ENCODE data around the gene TOP1. TPM values are rescaled to one million over a fixed set of nuclear protein-coding genes. Genes with fewer than 3 reads are reported as not detected.
"Not testable (repeated sequence)": the region's sequence is repeated elsewhere in the genome, so short reads cannot be mapped to it uniquely, and the experiment has no call there.

Gene TOP1
- 52.3 TPM for polyA plus RNA-seq (2013, experiment 1 of 2; ENCODE audit: insufficient read length)
- 35.0 TPM for polyA plus RNA-seq (2013, experiment 2 of 2; ENCODE audit: insufficient read length)

GRCh38 chr20:41028359-41029149 is at the start of gene TOP1:
TOP1 (plus strand) TSS chr20:41028822; CDS start chr20:41029068, 246 bp downstream.
- peak; percentile 99 for DNase-seq

- no peak for DNase-seq
Measured at GRCh38 chr20:40979247-40979646, 49.4 kb upstream of the TOP1 start.

- DNase-seq, result no peak
Measured at GRCh38 chr20:40980106-40980827, 48.4 kb upstream of the TOP1 start.

- DNase-seq, result no peak
Measured at GRCh38 chr20:40980828-40981310, 47.8 kb upstream of the TOP1 start.

GRCh38 chr20:40982415-40983145 is 46.0 kb upstream of the TOP1 start:
- DNase-seq, result no peak

GRCh38 chr20:40983898-40984297 is 44.7 kb upstream of the TOP1 start:
- no peak for DNase-seq

- no peak for DNase-seq
Measured at GRCh38 chr20:40984496-40984895, 44.1 kb upstream of the TOP1 start.

- DNase-seq, result no peak
Measured at GRCh38 chr20:40986774-40987173, 41.8 kb upstream of the TOP1 start.

- peak; percentile 84 for DNase-seq
Measured at GRCh38 chr20:40990542-40991120, 38.0 kb upstream of the TOP1 start.

- DNase-seq, result no peak
Measured at GRCh38 chr20:40991181-40991889, 37.3 kb upstream of the TOP1 start.

- DNase-seq, result no peak
Measured at GRCh38 chr20:40992349-40993113, 36.1 kb upstream of the TOP1 start.

- DNase-seq, result peak; percentile 57
Measured at GRCh38 chr20:40993794-40994540, 34.7 kb upstream of the TOP1 start.

- DNase-seq, result no peak
Measured at GRCh38 chr20:40996326-40996725, 32.3 kb upstream of the TOP1 start.

- no peak for DNase-seq
Measured at GRCh38 chr20:40997116-40997515, 31.5 kb upstream of the TOP1 start.

- no peak for DNase-seq
Measured at GRCh38 chr20:40999841-41000240, 28.8 kb upstream of the TOP1 start.

- no peak for DNase-seq
Measured at GRCh38 chr20:41000628-41001027, 28.0 kb upstream of the TOP1 start.

GRCh38 chr20:41001497-41001896 is 27.1 kb upstream of the TOP1 start:
- DNase-seq, result no peak

GRCh38 chr20:41002842-41003142 is 25.8 kb upstream of the TOP1 start:
- DNase-seq, result no peak

- peak; percentile 97 for DNase-seq
Measured at GRCh38 chr20:41003143-41003935, 25.3 kb upstream of the TOP1 start.

GRCh38 chr20:41003936-41004294 is 24.7 kb upstream of the TOP1 start:
- not testable (repeated sequence) for DNase-seq

Data from fibroblast of skin of back (primary cell).